GM19023 (cell line): ENCODE results near the gene CHRND.

Source experiments
- ATAC-seq: cut with Tn5 transposase; IDR thresholded peaks from one replicate; pipeline ENCODE4 v1.9.1; 2021; ENCODE audit warnings: mild to moderate bottlenecking, moderate library complexity; ENCODE audit not compliant: unreplicated experiment

The CHRND gene

GRCh38 chr2:232525791-232526371 is at the start of gene CHRND:
CHRND (plus strand) TSS chr2:232526160; CDS start chr2:232526216, 56 bp downstream.
- no peak for ATAC-seq

- ATAC-seq = no peak
These were observed 49.2 kb upstream of the CHRND start for GRCh38 chr2:232476791-232477190.

GRCh38 chr2:232477751-232478510 is 48.0 kb upstream of the CHRND start:
- ATAC-seq = no peak

- ATAC-seq = no peak
These were observed 47.2 kb upstream of the CHRND start for GRCh38 chr2:232478571-232479340.

- no peak for ATAC-seq
These were observed 46.4 kb upstream of the CHRND start for GRCh38 chr2:232479341-232480200.

- ATAC-seq = no peak
These were observed 45.5 kb upstream of the CHRND start for GRCh38 chr2:232480201-232481190.

- ATAC-seq = no peak
These were observed 44.4 kb upstream of the CHRND start for GRCh38 chr2:232481322-232482140.

GRCh38 chr2:232482301-232483238 is 43.4 kb upstream of the CHRND start:
- no peak for ATAC-seq

- no peak for ATAC-seq
These were observed 42.5 kb upstream of the CHRND start for GRCh38 chr2:232483311-232483922.

- no peak for ATAC-seq
These were observed 41.9 kb upstream of the CHRND start for GRCh38 chr2:232483923-232484627.

GRCh38 chr2:232484628-232485347 is 41.2 kb upstream of the CHRND start:
- ATAC-seq = no peak

GRCh38 chr2:232485348-232485756 is 40.6 kb upstream of the CHRND start:
- ATAC-seq = no peak

GRCh38 chr2:232485757-232486557 is 40.0 kb upstream of the CHRND start:
- no peak for ATAC-seq

- no peak for ATAC-seq
These were observed 39.2 kb upstream of the CHRND start for GRCh38 chr2:232486558-232487384.
